Right ventricle myocardium superior (tissue), 1 donor: ENCODE results near the gene HRG. TPM values are rescaled to one million over a fixed set of nuclear protein-coding genes. Genes with fewer than 3 reads are reported as not detected.

Experiments
- ATAC-seq: fragments of 200-7000 bp; cut with Tn5 transposase; one replicate; pipeline ENCODE4 v1.9.1; 2020; ENCODE audit warnings: mild to moderate bottlenecking; ENCODE audit not compliant: poor library complexity
- DNase-seq: peaks from one replicate; pipeline ENCODE4 v3.0.0-alpha.2; 2020
- intact Hi-C: fragments of 100-400 bp; cut with DNase I; formaldehyde crosslinking; loops from one replicate; pipeline ENCODE4 v1.11.2; 2022
- total RNA-seq: library from RNA; stranded (reverse); fragmentation: NEBNext Ultra II Directional; extraction: Animal tissue kit (Norgen Biotek cat#: 25700); gene quantifications from one replicate; pipeline ENCODE4 v1.2.1, GENCODE V29; 2021
- donor health status: DM: no; HTN: yes; CAD: no; lungs with severe emphysema.

HRG gene
- total RNA-seq, 1 donor from 2014 or later = not detected

GRCh38 chr3:186635532-186635931 is 30.3 kb upstream of the HRG start:
- intact Hi-C loops = no loop called here
- DNase-seq (no peak), ATAC-seq (no peak)

GRCh38 chr3:186636536-186636935 is 29.3 kb upstream of the HRG start:
- DNase-seq = no peak
- intact Hi-C loops = no loop called here
- no peak for ATAC-seq

- DNase-seq = no peak
- intact Hi-C loops = no loop called here
- no peak for ATAC-seq
Observed at GRCh38 chr3:186637686-186638085, 28.1 kb upstream of the HRG start.

- intact Hi-C loops = no loop called here
- no peak for ATAC-seq
- no peak for DNase-seq
Observed at GRCh38 chr3:186638259-186638658, 27.6 kb upstream of the HRG start.

GRCh38 chr3:186639778-186640472 is 25.9 kb upstream of the HRG start, which contains the start of gene FETUB:
Gene FETUB, plus strand, starts transcription at chr3:186640399. Its CDS starts 62 bp downstream, at chr3:186640461.
- intact Hi-C loops = no loop called here
- DNase-seq (no peak), ATAC-seq (peak; percentile 38)

- ATAC-seq (peak; percentile 51), DNase-seq (peak; percentile 41)
- intact Hi-C loops = no loop called here
Observed at GRCh38 chr3:186640473-186640818, 25.4 kb upstream of the HRG start.

GRCh38 chr3:186640929-186641328 is 24.9 kb upstream of the HRG start:
- no peak for DNase-seq
- ATAC-seq = no peak
- intact Hi-C loops = no loop called here

GRCh38 chr3:186642014-186642413 is 23.8 kb upstream of the HRG start:
- ATAC-seq = no peak
- no peak for DNase-seq
- intact Hi-C loops = no loop called here

- DNase-seq = no peak
- no peak for ATAC-seq
- intact Hi-C loops = no loop called here
Observed at GRCh38 chr3:186643493-186643892, 22.3 kb upstream of the HRG start.

GRCh38 chr3:186644683-186645082 is 21.1 kb upstream of the HRG start:
- DNase-seq (no peak), ATAC-seq (no peak)
- intact Hi-C loops = no loop called here

GRCh38 chr3:186646106-186646505 is 19.7 kb upstream of the HRG start:
- intact Hi-C loops = no loop called here
- DNase-seq (no peak), ATAC-seq (no peak)

- intact Hi-C loops = no loop called here
- DNase-seq = no peak
- ATAC-seq = no peak
Observed at GRCh38 chr3:186646841-186647240, 19.0 kb upstream of the HRG start.

GRCh38 chr3:186648851-186649250 is 17.0 kb upstream of the HRG start:
- intact Hi-C loops = no loop called here
- ATAC-seq (no peak), DNase-seq (no peak)

- DNase-seq (no peak), ATAC-seq (no peak)
- intact Hi-C loops = no loop called here
Observed at GRCh38 chr3:186651678-186652215, 14.1 kb upstream of the HRG start.

- ATAC-seq = no peak
- no peak for DNase-seq
- intact Hi-C loops = no loop called here
Observed at GRCh38 chr3:186653080-186653707, 12.6 kb upstream of the HRG start.

GRCh38 chr3:186653984-186654383 is 11.8 kb upstream of the HRG start:
- DNase-seq = no peak
- ATAC-seq = no peak
- intact Hi-C loops = no loop called here

- DNase-seq (no peak), ATAC-seq (no peak)
- intact Hi-C loops = no loop called here
Observed at GRCh38 chr3:186663361-186664118, 2.3 kb upstream of the HRG start.

- intact Hi-C loops = no loop called here
- DNase-seq (no peak), ATAC-seq (no peak)
Observed at GRCh38 chr3:186664119-186664495, 1.7 kb upstream of the HRG start.

GRCh38 chr3:186664506-186664905 is 1.3 kb upstream of the HRG start:
- ATAC-seq (no peak), DNase-seq (no peak)
- intact Hi-C loops = no loop called here

GRCh38 chr3:186668426-186668825 is 2.6 kb downstream of the HRG start:
- ATAC-seq (no peak), DNase-seq (no peak)
- intact Hi-C loops = no loop called here
